ENCODE data around the gene UBE2E2.

UBE2E2 gene

GRCh38 chr3:23480329-23480714 lies 277.2 kb downstream of the UBE2E2 start:
- DNase-seq (ENCODE audit: low read depth in 2 of 2) = no peak

- DNase-seq (ENCODE audit: low read depth in 2 of 2) = no peak
These were observed 278.0 kb downstream of the UBE2E2 start for GRCh38 chr3:23481011-23481615.

- DNase-seq (ENCODE audit: low read depth in 2 of 2) = no peak
These were observed 278.6 kb downstream of the UBE2E2 start for GRCh38 chr3:23481616-23482278.

- no peak for DNase-seq (ENCODE audit: low read depth in 2 of 2)
These were observed 281.3 kb downstream of the UBE2E2 start for GRCh38 chr3:23484386-23484785.

- no peak for DNase-seq (ENCODE audit: low read depth in 2 of 2)
These were observed 282.8 kb downstream of the UBE2E2 start for GRCh38 chr3:23485922-23486321.

- DNase-seq (ENCODE audit: low read depth in 2 of 2) = no peak
These were observed 283.9 kb downstream of the UBE2E2 start for GRCh38 chr3:23487015-23487414.

- no peak for DNase-seq (ENCODE audit: low read depth in 2 of 2)
These were observed 285.5 kb downstream of the UBE2E2 start for GRCh38 chr3:23488618-23489017.

DNA sequence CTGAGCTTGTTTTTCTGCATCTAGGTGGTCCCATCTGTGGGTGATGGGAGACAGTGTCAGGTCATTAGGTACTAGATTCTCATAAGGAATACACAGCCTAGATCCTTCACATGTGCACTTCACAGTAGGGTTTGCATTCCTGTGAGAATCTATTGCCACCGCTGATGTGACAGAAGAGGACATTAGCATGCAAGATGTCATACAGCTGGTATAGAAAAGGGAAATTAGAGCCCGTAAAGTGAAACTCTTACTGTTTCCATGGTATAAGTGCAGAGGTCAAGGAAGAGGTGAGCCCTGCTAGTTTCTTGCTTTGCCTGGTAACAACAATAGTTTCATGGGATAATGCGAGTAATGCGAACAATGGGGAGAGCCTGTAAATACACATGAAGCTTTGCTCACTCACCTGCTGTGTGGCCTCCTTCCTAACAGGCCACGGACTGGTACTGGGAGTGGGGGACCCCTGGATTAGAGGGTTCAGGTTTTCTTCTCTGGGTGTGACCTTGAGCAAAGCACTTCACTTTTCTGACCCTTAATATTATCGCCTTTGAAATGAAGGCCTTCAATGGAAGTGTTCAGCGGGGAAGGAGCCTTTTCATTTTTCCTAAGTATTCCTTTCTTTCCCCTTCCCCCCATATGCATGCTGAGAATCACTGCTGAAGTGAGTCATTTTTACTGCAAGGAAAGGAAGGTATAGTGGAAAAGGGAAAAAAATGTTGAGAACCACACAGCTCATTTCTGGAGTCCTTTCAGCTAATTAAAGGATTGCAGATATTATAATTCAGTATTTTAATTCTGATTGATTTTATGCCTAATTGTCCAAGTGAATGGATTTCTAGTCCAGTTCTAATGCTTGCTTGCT lies 286.4 kb downstream of the UBE2E2 start:
- DNase-seq (ENCODE audit: low read depth in 2 of 2) = no peak

- no peak for DNase-seq (ENCODE audit: low read depth in 2 of 2)
These were observed 287.3 kb downstream of the UBE2E2 start for GRCh38 chr3:23490459-23490858.

DNA sequence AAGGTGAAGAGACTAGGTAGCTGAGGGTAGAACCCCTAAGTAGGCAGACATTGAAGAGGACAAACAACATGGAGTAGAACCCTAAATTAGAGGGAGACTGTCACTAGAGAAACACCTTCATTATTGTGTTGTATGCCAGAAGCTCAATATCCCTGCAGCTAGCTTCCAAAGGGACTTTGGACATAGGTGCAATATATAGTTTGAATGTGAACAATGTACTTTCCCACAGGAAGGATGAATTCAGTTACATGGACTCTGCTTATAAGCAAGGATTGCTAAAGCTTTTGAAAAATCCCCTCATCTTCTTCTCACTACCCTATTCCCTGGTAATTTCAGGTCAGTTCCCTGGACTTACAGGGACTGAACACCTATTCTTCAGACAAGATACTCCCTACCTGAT lies 288.9 kb downstream of the UBE2E2 start:
- no peak for DNase-seq (ENCODE audit: low read depth in 2 of 2)

DNA sequence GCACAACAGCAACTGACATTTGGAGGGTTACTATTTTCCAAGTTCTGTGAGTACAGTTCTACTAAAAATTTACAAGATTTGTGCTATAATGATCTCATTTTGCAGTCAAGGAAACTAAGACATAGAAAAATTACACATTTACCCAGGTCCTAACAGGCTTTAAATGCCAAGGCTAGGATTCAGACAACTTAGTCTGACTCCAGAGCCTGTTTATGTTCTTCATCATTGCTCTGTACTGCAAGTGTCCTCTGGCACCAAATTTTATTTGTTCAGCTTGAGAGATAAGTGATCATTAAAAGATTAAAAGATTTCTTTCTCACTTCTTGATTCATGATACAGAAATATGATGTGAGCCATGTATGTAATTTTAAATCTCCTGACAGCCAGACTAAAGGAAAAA lies 290.8 kb downstream of the UBE2E2 start:
- no peak for DNase-seq (ENCODE audit: low read depth in 2 of 2)

- DNase-seq (ENCODE audit: low read depth in 2 of 2) = no peak
These were observed 291.8 kb downstream of the UBE2E2 start for GRCh38 chr3:23494967-23495366.

- DNase-seq (ENCODE audit: low read depth in 2 of 2) = no peak
These were observed 292.4 kb downstream of the UBE2E2 start for GRCh38 chr3:23495507-23495906.

GRCh38 chr3:23496165-23496564 lies 293.0 kb downstream of the UBE2E2 start:
- no peak for DNase-seq (ENCODE audit: low read depth in 2 of 2)

DNA sequence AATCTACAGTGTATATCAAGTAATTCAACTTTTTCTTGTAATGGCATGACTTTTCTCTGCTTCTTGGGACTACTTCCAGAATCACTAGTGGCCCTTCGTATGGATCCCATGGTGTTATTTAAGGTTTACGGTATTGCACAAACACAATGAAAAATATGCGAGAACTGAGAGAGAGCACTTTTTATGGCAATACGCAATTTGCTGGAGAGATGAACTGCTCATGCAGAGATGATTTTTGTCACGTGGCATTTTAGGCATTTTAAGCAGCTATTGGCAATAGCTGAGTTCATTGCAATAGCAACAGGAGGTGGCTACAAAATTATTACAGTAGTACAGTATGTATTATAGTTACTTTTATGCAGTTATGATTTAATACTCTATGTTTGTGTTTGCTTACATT lies 294.0 kb downstream of the UBE2E2 start:
- DNase-seq (ENCODE audit: low read depth in 2 of 2) = no peak

DNA sequence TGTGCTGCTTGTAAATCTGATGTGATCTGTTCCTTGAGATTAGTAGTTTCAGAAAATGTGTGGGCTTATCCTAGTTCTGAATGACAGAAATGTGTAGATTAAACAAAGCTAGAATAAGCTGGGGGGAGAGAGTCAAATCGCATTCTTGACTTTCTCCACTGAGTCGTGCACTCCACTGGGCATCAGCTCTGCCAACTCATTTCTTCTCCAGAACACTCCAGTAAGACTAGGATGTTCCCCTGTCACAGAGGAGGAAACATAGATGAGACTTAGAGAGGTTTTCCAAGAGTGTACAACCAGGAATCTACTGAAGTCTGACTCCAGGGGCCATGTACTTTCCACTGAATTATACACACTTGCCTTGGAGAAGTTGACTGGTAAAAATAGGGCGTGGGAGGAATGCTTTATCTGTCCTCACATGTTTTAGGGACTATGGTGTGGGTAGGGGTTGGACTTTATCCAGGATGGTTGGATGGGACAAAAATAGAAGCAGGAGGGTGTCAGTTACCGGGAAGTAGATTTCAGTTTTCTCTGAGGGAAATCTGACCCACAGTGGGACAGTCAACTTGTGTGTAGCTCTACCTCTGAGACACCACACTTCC lies 298.2 kb downstream of the UBE2E2 start:
- DNase-seq (ENCODE audit: low read depth in 2 of 2) = no peak

DNA sequence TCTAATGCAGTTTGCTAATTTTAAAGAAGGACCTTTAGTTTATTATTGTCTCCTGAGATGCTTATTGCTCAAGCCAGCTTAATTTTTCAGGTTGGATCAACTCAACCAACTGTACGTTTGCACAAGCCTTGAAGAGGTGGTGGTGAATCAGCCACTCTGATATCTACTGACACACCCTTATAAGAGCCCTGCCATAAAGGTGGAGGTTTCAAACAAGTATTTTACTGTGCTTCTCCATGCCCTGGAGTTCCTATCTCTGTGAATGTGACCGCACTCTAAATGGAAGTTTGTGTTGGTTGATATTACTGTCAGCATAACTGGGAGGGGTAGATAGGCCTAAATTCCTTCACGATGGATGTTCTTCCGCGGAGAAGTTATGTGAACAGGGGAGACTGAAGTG lies 305.3 kb downstream of the UBE2E2 start:
- DNase-seq (ENCODE audit: low read depth in 2 of 2) = no peak

GRCh38 chr3:23518441-23518840 lies 315.3 kb downstream of the UBE2E2 start:
- no peak for DNase-seq (ENCODE audit: low read depth in 2 of 2)

- DNase-seq (ENCODE audit: low read depth in 2 of 2) = no peak
These were observed 316.4 kb downstream of the UBE2E2 start for GRCh38 chr3:23519314-23520208.

- DNase-seq (ENCODE audit: low read depth in 2 of 2) = no peak
These were observed 324.2 kb downstream of the UBE2E2 start for GRCh38 chr3:23527326-23527725.

- DNase-seq (ENCODE audit: low read depth in 2 of 2) = no peak
These were observed 330.5 kb downstream of the UBE2E2 start for GRCh38 chr3:23533596-23533995.
